Endothelial cell of umbilical vein (primary cell): Measurements from ENCODE around the gene LYRM4. TPM values are rescaled to one million over a fixed set of nuclear protein-coding genes. Genes with fewer than 3 reads are reported as not detected.

ENCODE experiments used
- BruUV-seq: library from RNA; stranded (reverse); fragments of 400-500 nt; replicated peaks from 2 replicates; lab custom pipeline; 2021; lab: Mats Ljungman, UMichigan
- CTCF ChIA-PET: fragments of 300-600, 350-600 bp; sonication (Branson Sonifier 250); formaldehyde crosslinking; loops from one replicate; lab custom pipeline; 2021; ENCODE audit warnings: antibody characterized with exemption, inconsistent platforms; lab: Charles Lee
- POLR2A ChIA-PET: fragments of 300-600, 350-600 bp; sonication (Branson Sonifier 250); formaldehyde crosslinking; loops from one replicate; lab custom pipeline; 2021; ENCODE audit warnings: antibody characterized with exemption, inconsistent platforms; lab: Charles Lee
- DNase-seq: peaks from one replicate; pipeline ENCODE4 v3.0.0-alpha.2; 2011; ENCODE audit warnings: low read depth, low spot score
- FAIRE-seq: peaks from 2 replicates; lab custom pipeline; 2011; peaks lifted over from hg19 to GRCh38; lab: Jason Lieb, UNC
- H2AFZ ChIP-seq: 2 replicates; pipeline ENCODE4 v1.6.0; 2012; ENCODE audit warnings: low read depth, low read length, control low read depth, inconsistent platforms
- H3K27ac ChIP-seq: 2 replicates; pipeline ENCODE4 v1.5.1; 2011; ENCODE audit warnings: low read depth, mild to moderate bottlenecking, control low read depth, low read length, moderate library complexity; ENCODE audit not compliant: insufficient read depth
- H3K27me3 ChIP-seq, 2 experiments: 2 replicates each; pipeline versions ENCODE4 v1.6.0 to v1.6.1; 2011; ENCODE audit warnings: low read length in 2 of 2, mixed read lengths in 1 of 2; ENCODE audit not compliant: control insufficient read depth in 2 of 2, insufficient read depth in 2 of 2
- H3K36me3 ChIP-seq, 2 experiments: 2 replicates in 1 of 2; 3 replicates in 1 of 2; pipeline ENCODE4 v1.5.1; 2011; ENCODE audit warnings: low read length in 2 of 2, mild to moderate bottlenecking in 1 of 2, moderate library complexity in 1 of 2; ENCODE audit not compliant: control insufficient read depth in 2 of 2, insufficient read depth in 2 of 2; ENCODE audit errors: extremely low read depth in 1 of 2
- H3K4me1 ChIP-seq: 3 replicates; pipeline ENCODE4 v1.5.1; 2011; ENCODE audit warnings: mild to moderate bottlenecking, low read length; ENCODE audit not compliant: control insufficient read depth, insufficient read depth; ENCODE audit errors: extremely low read depth
- H3K4me2 ChIP-seq: 2 replicates; pipeline ENCODE4 v1.6.1; 2011; ENCODE audit warnings: low read length, control low read depth, mixed read lengths; ENCODE audit not compliant: insufficient read depth
- H3K4me3 ChIP-seq, 3 experiments: fragments of 200-600 bp in 1 of 3; sonication (generic), shearing (Covaris generic) in 1 of 3; replicated peaks in 1 of 3; 2 replicates each; pipeline ENCODE4 v1.5.1; 2011 to 2016; ENCODE audit warnings: control low read depth in 3 of 3, low read length in 3 of 3, mild to moderate bottlenecking in 2 of 3, inconsistent platforms in 1 of 3, low read depth in 1 of 3, moderate library complexity in 1 of 3; ENCODE audit not compliant: insufficient read depth in 1 of 3
- H3K79me2 ChIP-seq: 2 replicates; pipeline ENCODE4 v1.6.0; 2012; ENCODE audit warnings: low read length, inconsistent platforms; ENCODE audit not compliant: control insufficient read depth, insufficient read depth
- H3K9ac ChIP-seq: replicated peaks from 2 replicates; pipeline ENCODE3; 2011; ENCODE audit warnings: low read length, control low read depth; ENCODE audit not compliant: insufficient read depth; ENCODE audit errors: extremely low read depth
- H3K9me1 ChIP-seq: replicated peaks from 3 replicates; pipeline ENCODE4 v1.6.0; 2011; ENCODE audit warnings: mild to moderate bottlenecking, low read length; ENCODE audit not compliant: control insufficient read depth, insufficient read depth; ENCODE audit errors: extremely low read depth
- H3K9me3 ChIP-seq: replicated peaks from 2 replicates; pipeline ENCODE4 v1.5.1; 2012; ENCODE audit warnings: low read length, inconsistent platforms; ENCODE audit not compliant: control insufficient read depth, insufficient read depth
- H4K20me1 ChIP-seq: replicated peaks from 2 replicates; pipeline ENCODE3; 2011; ENCODE audit warnings: mild to moderate bottlenecking, low read length; ENCODE audit not compliant: control insufficient read depth, insufficient read depth; ENCODE audit errors: extremely low read depth
- CTCF ChIP-seq, 2 donors: IDR thresholded peaks; 1 replicate in 1 of 2; 2 replicates in 1 of 2; pipeline ENCODE4 v1.5.1; 2011; ENCODE audit warnings: low read length in 2 of 2, mild to moderate bottlenecking in 2 of 2, moderate library complexity in 2 of 2, control low read depth in 1 of 2, inconsistent platforms in 1 of 2, low read depth in 1 of 2; ENCODE audit not compliant: insufficient read depth in 1 of 2; ENCODE audit errors: extremely low read depth in 1 of 2
- EZH2 ChIP-seq: IDR thresholded peaks from 2 replicates; pipeline ENCODE4 v1.6.1; 2012; ENCODE audit warnings: borderline replicate concordance, low read depth, mild to moderate bottlenecking, moderate library complexity, low read length, inconsistent platforms; ENCODE audit not compliant: severe bottlenecking
- FOS ChIP-seq: IDR thresholded peaks from 2 replicates; pipeline ENCODE4 v1.6.1; 2011; ENCODE audit warnings: mild to moderate bottlenecking, low read length, moderate library complexity, borderline replicate concordance; ENCODE audit not compliant: insufficient read depth
- GATA2 ChIP-seq: IDR thresholded peaks from 2 replicates; pipeline ENCODE4 v1.7.0; 2011; ENCODE audit warnings: low read depth, mild to moderate bottlenecking, moderate library complexity, mixed read lengths, low read length; ENCODE audit not compliant: insufficient read length, insufficient read depth
- JUN ChIP-seq: IDR thresholded peaks from 2 replicates; pipeline ENCODE4 v1.6.1; 2011; ENCODE audit warnings: borderline replicate concordance, low read depth; ENCODE audit not compliant: insufficient read length, insufficient read depth
- MAX ChIP-seq: IDR thresholded peaks from 2 replicates; pipeline ENCODE4 v1.6.1; 2011; ENCODE audit not compliant: insufficient read depth, insufficient read length
- MYC ChIP-seq: IDR thresholded peaks from one replicate; pipeline ENCODE4 v1.6.1; 2011; ENCODE audit warnings: mild to moderate bottlenecking, low read depth, low read length
- POLR2A ChIP-seq: IDR thresholded peaks from 2 replicates; pipeline ENCODE4 v1.6.1; 2012; ENCODE audit warnings: low read depth, mild to moderate bottlenecking, control low read depth, low read length
- POLR2AphosphoS5 ChIP-seq: IDR thresholded peaks from 2 replicates; pipeline ENCODE4 v1.6.1; 2012; ENCODE audit warnings: low read depth, mild to moderate bottlenecking, control low read depth, low read length, moderate library complexity; ENCODE audit not compliant: insufficient read depth
- dilution Hi-C: fragments of 300-500 bp; cut with MboI; formaldehyde crosslinking; loops from one replicate; pipeline ENCODE4 v1.15.0; 2019; ENCODE audit warnings: low sequenced_read_pairs; ENCODE audit not compliant: extremely low pct_ligation_motif_present
- intact Hi-C: fragments of 100-400 bp; cut with micrococcal nuclease; formaldehyde crosslinking; loops from one replicate; pipeline ENCODE4 v1.10.0; 2022
- polyA plus RNA-seq, 4 experiments: library from polyadenylated mRNA; depleted of rRNA in 3 of 4; stranded (reverse) in 3 of 4; unstranded in 1 of 4; fragments of >200 nt; gene quantifications; 2 replicates each; pipeline versions ENCODE4 v1.2.1 to v1.2.3, GENCODE V29; 2011 to 2012; ENCODE audit warnings: missing spikeins in 1 of 4
- total RNA-seq: library from RNA; stranded (reverse); gene quantifications from 2 replicates; pipeline ENCODE4 v1.2.3, GENCODE V29; 2021

The LYRM4 gene
- total and polyA plus RNA-seq, 2 donors (not counting 3 experiments of a cell fraction or from before 2014, with no cell fraction given) = 39.5 to 44.0 TPM

- peak; percentile 72 for FAIRE-seq
- CTCF ChIA-PET = interaction anchor here (0.9 to 1.7 kb wide), 7 partner anchors 8 to 62 kb away, joined by 3 to 13 read pairs (median 4); no protein-coding TSS in a partner anchor
- dilution Hi-C loops = no loop called here
These were observed 54.6 kb downstream of the LYRM4 start for GRCh38 chr6:5205877-5206850.

More at GRCh38 chr6:5205877-5206850, 54.6 kb downstream of the LYRM4 start:
- Histone ChIP-seq H3K4me1 (peaks cover 27% of the 10 kb centered on the region), H3K9ac (peak overlapping the region; percentile 19), H3K4me3 (no peak overlapping the region), H3K36me3 (no peaks in the 10 kb centered on the region), H3K9me3 (no peaks in the 10 kb centered on the region), H3K79me2 (no peaks in the 10 kb centered on the region), H3K27me3 (no peaks in the 10 kb centered on the region), H3K4me2 (peak overlapping the region; percentile 25), H3K9me1 (no peaks in the 10 kb centered on the region), H3K27ac (peak overlapping the region; percentile 32), H2AFZ (no peak overlapping the region), H4K20me1 (no peaks in the 10 kb centered on the region)
- POLR2A ChIA-PET = no interaction called here
- peak; percentile 74 for DNase-seq
- no peak for TF ChIP-seq GATA2
- no peak for TF ChIP-seq MAX
- TF ChIP-seq MYC = no peak
- TF ChIP-seq POLR2AphosphoS5 = no peak
- no peak for TF ChIP-seq CTCF (IDR thresholded peaks at IDR 0.05; ENCODE audit: extremely low read depth in 1 of 2, insufficient read depth in 1 of 2, low read depth in 1 of 2, low read length in 2 of 2)
- no peak for TF ChIP-seq EZH2
- no peak for TF ChIP-seq FOS
- TF ChIP-seq POLR2A = no peak
- no peak for TF ChIP-seq JUN
- BruUV-seq = no TSS peak
- intact Hi-C loops = loop anchor here (2.0 kb wide), 2 partner anchors 25 to 55 kb away; partner anchors contain the start of genes FARS2 and LYRM4
